Fibroblast of skin of right quadriceps (primary cell): Measurements from ENCODE around the gene BCL7C.
"Not testable (repeated sequence)": the region's sequence is repeated elsewhere in the genome, so short reads cannot be mapped to it uniquely, and the experiment has no call there.

ENCODE experiments used
- DNase-seq: peaks from one replicate; pipeline ENCODE4 v3.0.0-alpha.2; 2013

The BCL7C gene

DNA sequence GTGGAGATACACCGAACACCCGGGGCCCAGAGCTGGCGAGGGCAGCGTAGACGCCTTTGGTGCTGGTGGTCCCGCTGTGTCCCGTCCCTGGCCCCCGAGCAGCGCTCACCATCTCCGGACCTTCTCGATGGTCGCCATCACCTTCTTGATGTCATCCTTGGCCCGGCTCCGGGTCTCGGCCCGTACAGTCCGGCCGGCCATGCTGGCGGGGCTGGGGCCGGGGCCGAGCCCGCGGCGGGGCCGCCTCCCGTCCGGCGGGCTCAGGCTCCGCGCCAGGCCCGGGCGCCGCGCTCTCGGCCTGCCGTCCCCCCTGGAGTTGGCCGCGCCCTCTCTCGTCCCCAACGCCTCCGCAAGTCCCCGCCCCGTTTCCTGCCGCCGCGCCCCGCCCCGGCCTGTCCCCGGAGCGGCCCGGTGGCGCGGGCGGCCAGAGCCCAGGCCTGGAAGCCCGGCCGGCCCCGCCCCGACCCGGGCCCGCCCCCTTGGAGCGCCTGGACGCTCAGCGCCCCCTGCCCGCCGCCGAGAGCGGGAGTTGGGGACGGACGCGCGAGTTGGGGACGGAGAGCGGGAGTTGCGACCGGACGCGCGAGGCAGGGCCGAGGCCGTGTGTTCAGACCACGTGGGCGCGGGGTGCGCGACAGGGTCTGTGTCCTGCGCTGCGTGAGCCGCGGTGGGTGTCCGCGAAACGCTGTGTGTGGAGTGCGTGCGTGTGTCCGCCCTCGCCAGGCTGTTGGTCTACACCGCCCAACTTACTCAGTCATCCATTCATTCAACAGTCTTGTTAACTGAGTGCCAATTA lies at the start of gene BCL7C:
TSS of gene BCL7C (minus strand) at position 334 of the 796 bp plus-strand sequence. CDS start at position 201, 133 bp downstream.
- DNase-seq: peak; percentile 90

DNA sequence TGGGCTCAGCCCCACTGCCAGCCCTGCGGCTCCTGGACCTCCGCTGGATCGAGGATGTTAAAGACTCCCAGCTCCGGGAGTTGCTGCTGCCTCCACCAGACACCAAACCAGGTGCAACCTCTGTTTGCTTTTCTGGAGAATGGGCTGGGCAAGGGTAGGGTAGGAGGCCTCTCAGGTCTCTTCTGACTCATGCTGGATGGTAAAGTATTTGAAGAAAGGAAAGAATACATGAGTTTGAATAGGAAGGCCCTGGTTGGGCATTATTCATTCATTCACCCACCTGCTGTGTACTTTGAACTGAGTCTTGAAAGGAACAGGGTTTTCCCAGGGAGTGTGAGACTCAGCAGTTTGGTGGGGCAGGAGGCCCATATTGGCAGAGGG lies 48.5 kb upstream of the BCL7C start:
- DNase-seq: no peak

DNA sequence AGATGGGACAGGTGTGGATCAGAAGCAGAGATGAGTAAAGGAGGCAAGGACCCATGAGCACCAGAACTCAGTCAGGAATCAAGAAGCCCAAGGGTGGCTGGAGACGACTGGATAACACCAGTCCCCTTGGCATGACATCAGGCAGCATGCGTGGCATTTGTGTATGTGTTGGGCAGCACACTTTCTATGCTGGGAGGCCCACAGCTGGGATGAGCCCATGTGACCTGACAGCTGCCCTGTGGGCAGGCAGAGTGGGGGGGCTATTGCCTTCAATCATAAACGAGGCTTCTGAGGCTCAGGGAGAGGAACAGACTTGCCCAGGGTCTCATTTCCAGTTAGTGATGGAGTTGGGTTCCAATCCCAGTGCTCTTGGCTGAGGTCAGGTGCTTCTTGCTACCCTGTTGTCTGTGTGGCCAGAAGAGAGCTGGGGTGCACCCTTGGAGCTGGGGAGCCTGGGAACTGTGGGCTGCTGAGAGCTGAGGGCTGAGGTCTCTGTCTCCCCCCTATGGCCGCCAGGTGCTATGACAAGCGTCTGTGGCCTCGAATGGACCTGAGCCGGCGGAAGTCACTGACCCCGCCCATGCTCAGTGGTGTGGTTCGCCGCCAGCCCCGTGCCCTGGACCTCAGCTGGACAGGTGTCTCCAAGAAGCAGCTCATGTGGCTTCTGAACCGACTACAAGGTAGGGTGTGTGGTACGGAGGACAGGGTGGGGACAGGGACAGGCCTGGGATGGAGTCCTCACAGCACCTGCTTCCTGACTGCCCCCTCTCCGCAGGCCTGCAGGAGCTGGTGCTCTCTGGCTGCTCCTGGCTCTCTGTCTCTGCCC lies 47.9 kb upstream of the BCL7C start:
- DNase-seq: peak; percentile 41

DNA sequence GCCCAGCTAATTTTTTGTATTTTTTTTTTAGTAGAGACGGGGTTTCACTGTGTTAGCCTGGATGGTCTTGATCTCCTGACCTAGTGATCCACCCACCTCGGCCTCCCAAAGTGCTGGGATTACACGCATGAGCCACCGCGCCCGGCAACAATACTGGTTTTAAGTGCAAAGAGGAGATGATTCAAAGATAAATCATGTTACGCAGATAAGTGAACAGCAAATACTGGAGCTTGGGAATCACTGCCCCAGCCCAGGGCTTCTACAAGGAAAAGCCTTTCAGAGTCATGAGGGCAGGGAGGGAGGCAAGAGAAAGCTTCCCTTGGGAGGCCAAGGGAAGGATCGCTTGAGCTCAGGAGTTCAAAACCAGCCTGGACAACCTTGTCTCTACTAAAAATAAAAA lies 45.7 kb upstream of the BCL7C start:
- not testable (repeated sequence) for DNase-seq

- DNase-seq: no peak
These were observed 43.8 kb upstream of the BCL7C start for GRCh38 chr16:30937692-30938091.

GRCh38 chr16:30934827-30935557 lies 41.1 kb upstream of the BCL7C start:
- DNase-seq: no peak

DNA sequence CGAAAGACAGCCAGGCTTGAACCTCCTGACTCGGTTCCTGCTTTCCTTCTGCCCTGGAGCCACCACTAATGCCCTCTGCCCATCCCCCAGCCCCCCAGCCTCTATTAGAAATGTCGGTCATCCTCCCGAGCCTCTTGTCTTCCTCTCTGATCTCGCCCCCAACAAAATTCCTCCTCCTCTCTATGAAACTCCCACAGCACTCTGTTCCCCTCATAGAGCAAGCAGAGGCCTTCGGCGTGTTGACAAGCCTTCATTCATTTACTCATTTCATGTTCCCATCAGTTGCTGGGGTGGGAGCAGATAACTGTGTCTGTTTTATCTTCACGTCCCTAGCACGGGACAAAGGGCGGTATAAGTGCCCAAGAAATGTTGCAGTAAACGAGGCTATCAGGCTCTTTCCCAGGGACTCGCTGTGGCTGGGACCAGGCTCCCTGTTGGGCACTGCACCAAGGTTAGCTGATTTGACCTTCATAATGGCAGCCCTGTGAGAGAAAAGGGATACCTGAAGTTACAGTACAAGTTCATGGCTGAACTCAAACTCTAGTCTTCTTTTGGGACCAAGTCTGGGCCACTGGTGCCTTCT lies 37.3 kb upstream of the BCL7C start:
- DNase-seq: no peak

DNA sequence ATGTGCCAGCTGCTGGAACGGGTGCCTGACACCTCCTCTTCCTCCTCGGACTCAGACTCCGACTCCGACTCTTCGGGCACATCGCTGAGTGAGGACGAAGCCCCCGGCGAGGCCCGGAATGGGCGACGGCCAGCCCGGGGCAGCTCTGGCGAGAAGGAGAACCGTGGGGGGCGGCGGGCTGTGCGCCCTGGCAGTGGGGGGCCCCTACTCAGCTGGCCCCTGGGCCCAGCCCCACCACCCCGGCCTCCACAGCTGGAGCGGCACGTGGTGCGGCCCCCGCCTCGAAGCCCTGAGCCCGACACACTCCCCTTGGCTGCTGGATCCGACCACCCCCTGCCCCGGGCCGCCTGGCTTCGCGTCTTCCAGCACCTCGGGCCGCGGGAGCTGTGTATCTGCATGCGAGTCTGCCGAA lies 36.3 kb upstream of the BCL7C start:
- DNase-seq: no peak

- DNase-seq: no peak
These were observed 35.3 kb upstream of the BCL7C start for GRCh38 chr16:30929167-30929566.

DNA sequence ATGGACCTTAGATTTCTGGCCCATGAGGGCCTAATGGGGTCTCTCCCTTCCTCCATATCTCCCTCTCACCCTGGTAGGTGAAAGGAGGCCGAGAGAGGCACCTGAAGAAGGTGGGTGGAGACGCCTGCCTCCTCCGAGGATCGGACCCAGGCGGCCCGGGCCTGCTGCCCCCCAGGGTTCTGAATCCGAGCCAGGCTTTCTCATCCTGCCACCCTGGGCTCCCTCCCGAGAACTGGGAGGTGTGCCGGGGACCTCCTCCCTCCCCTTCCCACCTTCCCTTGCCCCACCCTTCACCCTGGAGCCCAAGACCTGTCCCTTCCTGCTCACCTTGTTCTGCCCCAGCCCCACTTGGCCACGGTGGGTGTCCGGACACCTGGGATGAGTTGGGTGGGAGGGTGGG lies 34.5 kb upstream of the BCL7C start:
- no peak for DNase-seq

DNA sequence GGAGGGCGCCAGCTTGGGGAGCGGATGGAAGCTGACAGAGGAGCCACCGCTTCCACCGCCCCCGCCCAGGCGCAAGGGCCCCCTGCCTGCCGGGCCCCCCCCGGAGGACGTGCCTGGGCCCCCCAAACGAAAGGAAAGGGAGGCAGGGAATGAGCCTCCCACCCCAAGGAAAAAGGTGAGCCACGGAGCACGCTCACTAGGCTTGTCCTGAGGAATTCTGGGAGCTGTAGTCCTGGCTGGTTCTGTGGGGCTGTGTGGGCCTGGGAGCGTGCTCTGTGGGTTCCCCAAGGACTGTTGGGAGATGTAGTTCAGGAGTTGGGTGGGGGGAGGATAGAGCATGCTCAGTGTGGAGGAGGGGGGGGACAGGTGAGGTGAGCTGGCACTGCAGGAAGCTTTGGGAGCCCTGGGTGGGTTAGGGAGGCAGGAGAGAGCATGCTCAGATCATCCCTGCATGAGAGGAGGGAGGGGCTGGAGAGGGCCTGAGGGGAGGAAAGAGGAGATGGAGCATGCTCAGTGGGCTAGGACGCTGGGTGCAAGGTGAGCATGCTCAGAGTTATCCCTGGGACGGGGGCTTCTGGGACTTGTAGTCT lies 34.0 kb upstream of the BCL7C start:
- peak; percentile 38 for DNase-seq

DNA sequence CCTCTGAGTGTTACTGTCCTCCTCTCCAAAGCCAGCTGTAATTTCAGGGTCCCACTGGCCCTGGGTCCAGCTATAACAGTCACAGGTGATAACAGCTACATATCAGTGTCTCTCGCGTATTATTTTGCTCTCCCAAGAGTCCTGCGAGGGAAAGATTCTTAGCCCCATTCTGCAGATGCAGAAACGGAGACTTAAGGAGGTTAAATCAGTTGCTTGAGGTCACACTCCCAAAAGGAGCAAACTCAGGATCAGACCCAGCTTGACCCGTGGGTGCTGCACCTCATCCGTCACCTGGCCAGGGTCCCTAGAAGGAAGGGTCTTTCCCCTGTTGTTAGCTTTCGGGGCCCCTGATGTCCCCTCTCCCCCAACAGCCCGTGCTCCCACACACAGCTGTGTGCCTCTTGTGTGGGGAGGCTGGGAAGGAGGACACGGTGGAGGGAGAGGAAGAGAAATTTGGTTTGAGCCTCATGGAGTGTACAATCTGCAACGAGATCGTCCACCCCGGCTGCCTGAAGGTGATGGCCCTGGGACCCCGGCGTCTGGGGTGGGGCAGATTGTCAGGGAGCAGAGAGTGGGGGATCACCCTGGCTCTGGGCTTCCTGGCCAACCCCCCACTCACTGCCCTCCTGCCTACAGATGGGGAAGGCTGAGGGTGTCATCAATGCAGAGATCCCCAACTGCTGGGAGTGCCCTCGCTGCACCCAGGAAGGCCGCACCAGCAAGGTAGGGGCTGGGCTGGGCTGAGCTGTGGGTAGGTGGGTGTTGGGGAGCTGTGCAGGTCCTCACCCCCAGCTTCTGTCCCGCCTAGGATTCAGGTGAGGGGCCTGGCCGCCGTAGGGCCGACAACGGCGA lies 33.3 kb upstream of the BCL7C start:
- no peak for DNase-seq

DNA sequence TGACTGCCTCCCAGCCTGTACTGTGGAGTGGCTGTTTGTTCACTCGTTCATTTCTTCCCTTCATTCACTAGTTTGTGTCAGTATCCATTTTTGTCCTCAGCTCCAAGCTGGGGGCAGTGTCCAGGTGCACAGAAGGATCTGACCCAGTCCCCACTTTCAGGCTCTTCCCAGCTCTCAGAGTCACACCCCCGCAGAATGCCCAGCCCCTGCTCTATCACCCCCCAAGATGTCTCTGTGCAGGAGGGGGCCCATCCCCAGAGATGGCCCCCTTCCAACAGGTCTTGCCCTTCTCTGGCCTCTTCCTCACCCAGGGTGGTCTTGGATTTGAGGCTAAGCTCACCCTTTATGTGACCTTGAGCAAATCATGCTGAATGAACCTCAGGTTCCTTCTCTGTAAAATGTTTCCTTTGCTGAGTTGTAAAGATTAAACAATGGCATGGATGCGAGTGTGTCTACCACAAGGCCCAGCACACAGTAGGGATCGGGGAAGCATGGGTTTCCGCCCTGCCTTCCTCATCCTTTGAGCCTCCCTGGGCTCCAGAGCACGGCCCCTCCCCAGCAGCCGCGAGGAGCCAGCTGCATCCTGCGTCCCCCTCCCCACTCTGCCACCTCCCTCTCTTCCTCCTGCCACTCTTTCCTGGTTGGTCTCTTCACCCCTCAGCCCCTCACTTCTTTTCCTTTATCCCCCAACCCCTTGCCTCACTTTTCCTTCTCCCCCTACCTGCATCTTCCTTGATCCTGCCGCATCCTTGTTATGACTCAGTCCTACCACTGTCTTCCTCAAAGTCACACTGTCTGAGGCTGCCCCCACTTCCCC lies 32.3 kb upstream of the BCL7C start:
- DNase-seq: no peak

DNA sequence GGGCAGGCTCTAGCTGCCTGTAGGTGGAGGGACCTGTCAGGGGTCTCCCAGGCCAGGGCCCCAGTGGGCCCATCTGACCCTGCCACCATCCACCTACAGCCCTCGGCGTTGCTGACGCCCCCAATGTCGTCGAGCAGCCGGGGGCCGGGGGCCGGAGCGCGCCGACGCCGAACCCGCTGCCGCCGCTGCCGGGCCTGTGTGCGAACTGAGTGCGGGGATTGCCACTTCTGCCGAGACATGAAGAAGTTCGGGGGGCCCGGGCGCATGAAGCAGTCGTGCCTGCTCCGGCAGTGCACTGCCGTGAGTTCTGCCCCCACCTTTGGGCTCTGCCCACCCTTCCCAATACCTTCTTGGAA lies 31.7 kb upstream of the BCL7C start:
- DNase-seq: no peak

- DNase-seq: no peak
These were observed 31.2 kb upstream of the BCL7C start for GRCh38 chr16:30924913-30925631.

- DNase-seq: no peak
These were observed 30.4 kb upstream of the BCL7C start for GRCh38 chr16:30924076-30924912.

- DNase-seq: no peak
These were observed 29.7 kb upstream of the BCL7C start, which contains the start of gene FBXL19 for GRCh38 chr16:30923554-30924075. TSS of gene FBXL19 (plus strand) at chr16:30923572. CDS start at chr16:30925755, 2,183 bp downstream.

GRCh38 chr16:30922960-30923535 lies 29.2 kb upstream of the BCL7C start:
- DNase-seq: peak; percentile 100
